CD4-positive, CD25-positive, alpha-beta regulatory T cell (primary cell): ENCODE data around the gene CAMK1. TPM values are rescaled to one million over a fixed set of nuclear protein-coding genes. Genes with fewer than 3 reads are reported as not detected.

ENCODE experiments used
- ATAC-seq, 2 donors: fragments of 150-1000 bp; cut with Tn5 transposase; one replicate each; pipeline ENCODE4 v1.10.0; 2021; ENCODE audit warnings: low read depth in 2 of 2, moderate number of reproducible peaks in 2 of 2, moderate library complexity in 1 of 2
- DNase-seq, 3 donors: peaks; one replicate each; pipeline versions ENCODE4 v3.0.0 to v3.0.0-alpha.2; 2012 to 2022; ENCODE audit warnings: mixed read lengths in 1 of 3
- H3K27ac ChIP-seq: one replicate; pipeline ENCODE4 v1.7.0; 2013; ENCODE audit warnings: mild to moderate bottlenecking, low read length; ENCODE audit not compliant: insufficient read depth, poor library complexity, severe bottlenecking
- H3K27me3 ChIP-seq: one replicate; pipeline ENCODE4 v1.7.0; 2013; ENCODE audit warnings: low read length; ENCODE audit not compliant: control insufficient read depth, insufficient read depth
- H3K36me3 ChIP-seq: one replicate; pipeline ENCODE4 v1.7.0; 2013; ENCODE audit warnings: mild to moderate bottlenecking, low read length, moderate library complexity; ENCODE audit not compliant: control insufficient read depth, insufficient read depth
- H3K4me1 ChIP-seq: 2 replicates; pipeline ENCODE4 v1.7.0; 2013; ENCODE audit warnings: mild to moderate bottlenecking, low read length; ENCODE audit not compliant: insufficient read depth, control insufficient read depth, poor library complexity, severe bottlenecking
- H3K4me3 ChIP-seq: one replicate; pipeline ENCODE4 v1.7.0; 2013; ENCODE audit warnings: low read depth, mild to moderate bottlenecking, low read length, moderate library complexity
- H3K9me3 ChIP-seq, 2 experiments: 1 replicate in 1 of 2; 2 replicates in 1 of 2; pipeline ENCODE4 v1.7.0; 2013; ENCODE audit warnings: low read length in 2 of 2, mild to moderate bottlenecking in 1 of 2, moderate library complexity in 1 of 2; ENCODE audit not compliant: control insufficient read depth in 2 of 2
- H3K27ac Mint-ChIP-seq, 3 donors: one replicate each; pipeline ENCODE4 v1.8.0; 2020 to 2022; ENCODE audit warnings: mild to moderate bottlenecking in 3 of 3, mixed read lengths in 3 of 3, moderate library complexity in 2 of 3
- H3K27me3 Mint-ChIP-seq: one replicate; pipeline ENCODE4 v1.8.0; 2022; ENCODE audit warnings: mild to moderate bottlenecking, mixed read lengths
- H3K36me3 Mint-ChIP-seq: one replicate; pipeline ENCODE4 v1.8.0; 2020; ENCODE audit warnings: mixed read lengths
- H3K4me1 Mint-ChIP-seq, 4 donors: one replicate each; pipeline ENCODE4 v1.8.0; 2020 to 2022; ENCODE audit warnings: mixed read lengths in 4 of 4, mild to moderate bottlenecking in 1 of 4
- H3K4me3 Mint-ChIP-seq, 4 donors: one replicate each; pipeline ENCODE4 v1.8.0; 2020 to 2022; ENCODE audit warnings: mild to moderate bottlenecking in 4 of 4, mixed read lengths in 4 of 4, moderate library complexity in 3 of 4
- H3K9me3 Mint-ChIP-seq, 7 donors: one replicate each; pipeline ENCODE4 v1.8.0; 2020 to 2022; ENCODE audit warnings: mixed read lengths in 7 of 7, mild to moderate bottlenecking in 3 of 7, moderate library complexity in 2 of 7
- polyA plus RNA-seq, 4 donors: library from polyadenylated mRNA; unstranded; fragments of 300-500 nt; fragmentation: Illumina TruSeq; gene quantifications; one replicate each; pipeline ENCODE4 v1.2.3, GENCODE V29; 2021
- total RNA-seq: library from RNA; stranded (reverse); gene quantifications from one replicate; pipeline ENCODE4 v1.2.3, GENCODE V29; 2022

CAMK1 gene
- total and polyA plus RNA-seq, 5 donors from 2014 or later = 4.5 to 13.7 (median 5.6) TPM

GRCh38 chr3:9791790-9792404, 22.1 kb upstream of the CAMK1 start:
- Mint-ChIP-seq H3K4me1 (peaks cover 24 to 69% (median 48%) of the 10 kb centered on the region in 4 donors), H3K36me3 (peaks cover 29% of the 10 kb centered on the region), H3K4me3 (peak overlapping the region; percentile 92 to 99 (median 96)), H3K9me3 (no peaks in the 10 kb centered on the region), H3K27me3 (no peaks in the 10 kb centered on the region), H3K27ac (peak overlapping the region; percentile 98 to 100 (median 99))
- Histone ChIP-seq H3K27me3 (no peaks in the 10 kb centered on the region), H3K4me1 (peaks cover 47% of the 10 kb centered on the region), H3K9me3 (no peaks in the 10 kb centered on the region), H3K36me3 (peaks cover 37% of the 10 kb centered on the region), H3K27ac (peak overlapping the region; percentile 96), H3K4me3 (peak overlapping the region; percentile 95)
- DNase-seq = no peak
- ATAC-seq = no peak

GRCh38 chr3:9791127-9791526, 21.4 kb upstream of the CAMK1 start:
- Mint-ChIP-seq H3K4me3 (peak overlapping the region; percentile 92 to 99 (median 96)), H3K9me3 (no peaks in the 10 kb centered on the region), H3K36me3 (peaks cover 36% of the 10 kb centered on the region), H3K27ac (peak overlapping the region in 1 of 3 donors; percentile 99), H3K4me1 (peaks cover 23 to 63% (median 48%) of the 10 kb centered on the region in 4 donors), H3K27me3 (no peaks in the 10 kb centered on the region)
- Histone ChIP-seq H3K9me3 (no peaks in the 10 kb centered on the region), H3K4me3 (peak overlapping the region; percentile 95), H3K36me3 (peaks cover 44% of the 10 kb centered on the region), H3K4me1 (peaks cover 44% of the 10 kb centered on the region), H3K27ac (peak overlapping the region; percentile 96), H3K27me3 (no peaks in the 10 kb centered on the region)
- no peak for ATAC-seq
- DNase-seq = no peak

- H3K4me3 ChIP-seq = no peak overlapping the region
- Mint-ChIP-seq H3K27ac (peak overlapping the region; percentile 8 to 57 (median 34)), H3K36me3 (peaks cover 39% of the 10 kb centered on the region), H3K4me1 (peaks cover 17 to 37% (median 33%) of the 10 kb centered on the region in 4 donors), H3K27me3 (no peaks in the 10 kb centered on the region), H3K4me3 (peak overlapping the region in 2 of 4 donors; percentile 32 to 87), H3K9me3 (no peaks in the 10 kb centered on the region)
- H3K4me1 ChIP-seq = peaks cover 19% of the 10 kb centered on the region
- no peaks in the 10 kb centered on the region for H3K27me3 ChIP-seq
- H3K27ac ChIP-seq = no peak overlapping the region
- H3K9me3 ChIP-seq = no peaks in the 10 kb centered on the region
- H3K36me3 ChIP-seq = peaks cover 58% of the 10 kb centered on the region
- ATAC-seq (no peak), DNase-seq (peak in 1 of 3 donors; percentile 48)
These were observed 18.0 kb upstream of the CAMK1 start for GRCh38 chr3:9787714-9788113.

GRCh38 chr3:9786825-9787669, 17.3 kb upstream of the CAMK1 start:
- Histone ChIP-seq H3K4me1 (peaks cover 23% of the 10 kb centered on the region), H3K36me3 (peaks cover 61% of the 10 kb centered on the region), H3K4me3 (no peak overlapping the region), H3K9me3 (no peaks in the 10 kb centered on the region), H3K27me3 (no peaks in the 10 kb centered on the region), H3K27ac (no peak overlapping the region)
- ATAC-seq = no peak
- Mint-ChIP-seq H3K27ac (peak overlapping the region; percentile 8 to 54 (median 34)), H3K9me3 (no peaks in the 10 kb centered on the region), H3K4me1 (peaks cover 18 to 44% (median 39%) of the 10 kb centered on the region in 4 donors), H3K4me3 (peak overlapping the region in 1 of 4 donors; percentile 32), H3K36me3 (peaks cover 40% of the 10 kb centered on the region), H3K27me3 (no peaks in the 10 kb centered on the region)
- no peak for DNase-seq

- Mint-ChIP-seq H3K4me1 (peaks cover 18 to 46% (median 38%) of the 10 kb centered on the region in 4 donors), H3K36me3 (peaks cover 40% of the 10 kb centered on the region), H3K27me3 (no peaks in the 10 kb centered on the region), H3K9me3 (no peaks in the 10 kb centered on the region), H3K4me3 (no peak overlapping the region), H3K27ac (peak overlapping the region in 1 of 3 donors; percentile 26)
- H3K4me1 ChIP-seq = peaks cover 22% of the 10 kb centered on the region
- H3K36me3 ChIP-seq = peaks cover 64% of the 10 kb centered on the region
- no peak overlapping the region for H3K27ac ChIP-seq
- ATAC-seq = no peak
- H3K4me3 ChIP-seq = no peak overlapping the region
- no peak for DNase-seq
- H3K27me3 ChIP-seq = no peaks in the 10 kb centered on the region
- H3K9me3 ChIP-seq = no peaks in the 10 kb centered on the region
These were observed 16.5 kb upstream of the CAMK1 start for GRCh38 chr3:9786209-9786739.

GRCh38 chr3:9785602-9786001, 15.9 kb upstream of the CAMK1 start:
- no peak overlapping the region for H3K27ac ChIP-seq
- Mint-ChIP-seq H3K36me3 (peaks cover 41% of the 10 kb centered on the region), H3K4me3 (peak overlapping the region in 1 of 4 donors; percentile 47), H3K27me3 (no peaks in the 10 kb centered on the region), H3K4me1 (peaks cover 18 to 45% (median 37%) of the 10 kb centered on the region in 4 donors), H3K27ac (peak overlapping the region in 1 of 3 donors; percentile 79), H3K9me3 (no peaks in the 10 kb centered on the region)
- ATAC-seq (no peak), DNase-seq (no peak)
- no peak overlapping the region for H3K4me3 ChIP-seq
- H3K36me3 ChIP-seq = peaks cover 67% of the 10 kb centered on the region
- H3K27me3 ChIP-seq = no peaks in the 10 kb centered on the region
- H3K4me1 ChIP-seq = peaks cover 24% of the 10 kb centered on the region
- H3K9me3 ChIP-seq = no peaks in the 10 kb centered on the region

GRCh38 chr3:9784965-9785364, 15.2 kb upstream of the CAMK1 start:
- Mint-ChIP-seq H3K27ac (no peak overlapping the region), H3K9me3 (no peaks in the 10 kb centered on the region), H3K4me1 (peaks cover 12 to 43% (median 36%) of the 10 kb centered on the region in 4 donors), H3K4me3 (peak overlapping the region in 1 of 4 donors; percentile 47), H3K36me3 (peaks cover 41% of the 10 kb centered on the region), H3K27me3 (no peaks in the 10 kb centered on the region)
- Histone ChIP-seq H3K4me3 (no peak overlapping the region), H3K27me3 (no peaks in the 10 kb centered on the region), H3K9me3 (no peaks in the 10 kb centered on the region), H3K36me3 (peaks cover 63% of the 10 kb centered on the region), H3K27ac (no peak overlapping the region), H3K4me1 (peaks cover 25% of the 10 kb centered on the region)
- DNase-seq (no peak), ATAC-seq (no peak)
